Motor neuron (in vitro differentiated cells): ENCODE results near the gene RANBP1. TPM values are rescaled to one million over a fixed set of nuclear protein-coding genes. Genes with fewer than 3 reads are reported as not detected.
"Not testable (repeated sequence)": the region's sequence is repeated elsewhere in the genome, so short reads cannot be mapped to it uniquely, and the experiment has no call there.

Experiments used
- ATAC-seq, 8 experiments: fragments of 200-7000 bp; cut with Tn5 transposase; replicated peaks in 6 of 8; 2 replicates each; pipeline ENCODE4 v1.8.0; 2021; ENCODE audit warnings: mild to moderate bottlenecking in 8 of 8, moderate library complexity in 8 of 8
- H3K27ac ChIP-seq, 2 donors: fragments of 250-450 bp; sonication (Bioruptor Pico); 2 replicates each; pipeline ENCODE4 v1.9.0; 2021; ENCODE audit warnings: antibody characterized with exemption in 2 of 2, mild to moderate bottlenecking in 2 of 2, moderate library complexity in 1 of 2
- H3K4me1 ChIP-seq, 2 donors: fragments of 250-450 bp; sonication (Bioruptor Pico); replicated peaks in 1 of 2; 2 replicates each; pipeline ENCODE4 v1.6.1; 2021; ENCODE audit warnings: antibody characterized with exemption in 2 of 2, mild to moderate bottlenecking in 2 of 2, moderate library complexity in 1 of 2
- H3K4me3 ChIP-seq, 5 donors: fragments of 250-450 bp; sonication (Bioruptor Pico); 2 replicates each; pipeline ENCODE4 v1.9.0; 2021; ENCODE audit warnings: antibody characterized with exemption in 5 of 5, mild to moderate bottlenecking in 5 of 5, moderate library complexity in 4 of 5
- WGBS, 10 experiments: fragments of 450-650 bp; shearing (Covaris generic); methylation state at CpG; one replicate each; pipeline ENCODE4 v1.0.0; 2022; 5-methylcytosine and 5-hydroxymethylcytosine counted together
- in situ Hi-C, 9 experiments: fragments of 400-800 bp; cut with MboI; loops; one replicate each; pipeline ENCODE4 v1.15.0; 2021; ENCODE audit warnings: low sequenced_read_pairs in 9 of 9, low pct_unique_long_range_greater_than_20kb in 2 of 9; ENCODE audit not compliant: unreplicated experiment in 9 of 9
- total RNA-seq, 8 experiments: library from RNA; unstranded; fragments of 300-600 nt; gene quantifications; 2 replicates each; pipeline versions ENCODE4 v1.2.3 to v1.2.4, GENCODE V29; 2022

The RANBP1 gene
- total RNA-seq, 8 experiments from 2014 or later: 105 to 282 (median 143) TPM

- no peak overlapping the region for H3K4me3 ChIP-seq
- H3K4me1 ChIP-seq: peaks cover 31 to 35% of the 10 kb centered on the region in 2 donors
- 25 to 50% methylated on average over 2 to 4 of the region's 9 CpGs; no CpG with 5 or more reads in 8 of the 10 experiments for WGBS, 10 experiments
- in situ Hi-C loops: loop anchor here (5.0 to 25.0 kb wide), 7 partner anchors 103 to 303 kb away; partner anchors contain the start of gene RTN4R (in 2 of the 9)
- H3K27ac ChIP-seq: no peak overlapping the region
- ATAC-seq: peak in 6 of 8 experiments; percentile 23 to 33 (median 28)
Measured at GRCh38 chr22:20159076-20159475, 43.2 kb downstream of the RANBP1 start.

- peaks cover 26 to 31% of the 10 kb centered on the region in 2 donors for H3K4me1 ChIP-seq
- in situ Hi-C loops: loop anchor here (5.0 to 25.0 kb wide), 7 partner anchors 103 to 303 kb away; partner anchors contain the start of gene RTN4R (in 2 of the 9)
- not testable (repeated sequence) for H3K4me3 ChIP-seq, H3K27ac ChIP-seq, ATAC-seq
- WGBS, 10 experiments: 100% methylated on average over 1 of the region's 14 CpGs; no CpG with 5 or more reads in 9 of the 10 experiments
Measured at GRCh38 chr22:20159531-20159930, 43.6 kb downstream of the RANBP1 start.

GRCh38 chr22:20160041-20160440 lies 44.1 kb downstream of the RANBP1 start:
- ATAC-seq: no peak
- Histone ChIP-seq H3K4me1 (peaks cover 21 to 26% of the 10 kb centered on the region in 2 donors), H3K27ac (no peak overlapping the region), H3K4me3 (no peak overlapping the region)
- in situ Hi-C loops: loop anchor here in 5 of 9 experiments (25.0 kb wide), 3 partner anchors 102 to 302 kb away; partner anchors contain the start of gene RTN4R (in 2 of the 5)
- WGBS, 10 experiments: 88 to 100% methylated on average over 1 to 3 of the region's 10 CpGs; no CpG with 5 or more reads in 8 of the 10 experiments

GRCh38 chr22:20164863-20165262 lies 49.0 kb downstream of the RANBP1 start:
- in situ Hi-C loops: loop anchor here in 5 of 9 experiments (25.0 kb wide), 3 partner anchors 97 to 297 kb away; partner anchors contain the start of gene RTN4R (in 2 of the 5)
- Histone ChIP-seq H3K27ac (no peak overlapping the region), H3K4me3 (no peak overlapping the region), H3K4me1 (no peaks in the 10 kb centered on the region)
- 57% methylated on average over 5 of the region's 11 CpGs; no CpG with 5 or more reads in 9 of the 10 experiments for WGBS, 10 experiments
- peak in 4 of 8 experiments; percentile 10 to 36 (median 20) for ATAC-seq

GRCh38 chr22:20165421-20165820 lies 49.5 kb downstream of the RANBP1 start:
- WGBS, 10 experiments: 80 to 100% (median 81%) methylated on average over 1 to 3 of the region's 12 CpGs; no CpG with 5 or more reads in 7 of the 10 experiments
- Histone ChIP-seq H3K4me1 (no peaks in the 10 kb centered on the region), H3K27ac (no peak overlapping the region), H3K4me3 (no peak overlapping the region)
- no peak for ATAC-seq
- in situ Hi-C loops: loop anchor here in 5 of 9 experiments (25.0 kb wide), 3 partner anchors 97 to 297 kb away; partner anchors contain the start of gene RTN4R (in 2 of the 5)

- in situ Hi-C loops: loop anchor here in 5 of 9 experiments (25.0 kb wide), 3 partner anchors 96 to 296 kb away; partner anchors contain the start of gene RTN4R (in 2 of the 5)
- no peak overlapping the region for H3K27ac ChIP-seq
- no peak overlapping the region for H3K4me3 ChIP-seq
- 18 to 83% (median 40%) methylated on average over 1 to 6 of the region's 7 CpGs; no CpG with 5 or more reads in 5 of the 10 experiments for WGBS, 10 experiments
- no peak for ATAC-seq
- no peaks in the 10 kb centered on the region for H3K4me1 ChIP-seq
Measured at GRCh38 chr22:20165913-20166312, 50.0 kb downstream of the RANBP1 start.

- 0 to 100% (median 75%) methylated on average over 1 to 4 of the region's 9 CpGs; no CpG with 5 or more reads in 5 of the 10 experiments for WGBS, 10 experiments
- H3K27ac ChIP-seq: peak overlapping the region in 1 of 2 donors; percentile 41
- no peak for ATAC-seq
- no peak overlapping the region for H3K4me3 ChIP-seq
- H3K4me1 ChIP-seq: peaks cover 2% of the 10 kb centered on the region in 2 donors
- in situ Hi-C loops: loop anchor here in 5 of 9 experiments (25.0 kb wide), 3 partner anchors 96 to 296 kb away; partner anchors contain the start of gene RTN4R (in 2 of the 5)
Measured at GRCh38 chr22:20166703-20167102, 50.8 kb downstream of the RANBP1 start.

GRCh38 chr22:20167643-20168322 lies 51.9 kb downstream of the RANBP1 start:
- 61 to 100% (median 70%) methylated on average over 2 to 8 of the region's 19 CpGs; no CpG with 5 or more reads in 5 of the 10 experiments for WGBS, 10 experiments
- ATAC-seq: no peak
- H3K4me1 ChIP-seq: peaks cover 3 to 8% of the 10 kb centered on the region in 2 donors
- H3K4me3 ChIP-seq: no peak overlapping the region
- H3K27ac ChIP-seq: no peak overlapping the region
- in situ Hi-C loops: loop anchor here in 5 of 9 experiments (25.0 kb wide), 3 partner anchors 95 to 295 kb away; partner anchors contain the start of gene RTN4R (in 2 of the 5)

- in situ Hi-C loops: loop anchor here in 5 of 9 experiments (25.0 kb wide), 3 partner anchors 93 to 293 kb away; partner anchors contain the start of gene RTN4R (in 2 of the 5)
- Histone ChIP-seq H3K4me1 (peaks cover 8 to 10% of the 10 kb centered on the region in 2 donors), H3K27ac (no peak overlapping the region), H3K4me3 (no peak overlapping the region)
- ATAC-seq: no peak
- 100% methylated on average over 2 of the region's 10 CpGs; no CpG with 5 or more reads in 9 of the 10 experiments for WGBS, 10 experiments
Measured at GRCh38 chr22:20169253-20169822, 53.4 kb downstream of the RANBP1 start.

GRCh38 chr22:20170170-20170569 lies 54.3 kb downstream of the RANBP1 start:
- WGBS, 10 experiments: 20 to 100% (median 77%) methylated on average over 1 to 4 of the region's 13 CpGs; no CpG with 5 or more reads in 6 of the 10 experiments
- Histone ChIP-seq H3K4me3 (no peak overlapping the region), H3K27ac (no peak overlapping the region), H3K4me1 (peaks cover 8 to 13% of the 10 kb centered on the region in 2 donors)
- ATAC-seq: no peak
- in situ Hi-C loops: loop anchor here in 5 of 9 experiments (25.0 kb wide), 3 partner anchors 92 to 292 kb away; partner anchors contain the start of gene RTN4R (in 2 of the 5)

GRCh38 chr22:20171288-20172140 lies 55.6 kb downstream of the RANBP1 start:
- Histone ChIP-seq H3K4me3 (no peak overlapping the region), H3K27ac (peak overlapping the region in 1 of 2 donors; percentile 38), H3K4me1 (peaks cover 15% of the 10 kb centered on the region in 2 donors)
- in situ Hi-C loops: loop anchor here in 5 of 9 experiments (25.0 kb wide), 3 partner anchors 91 to 291 kb away; partner anchors contain the start of gene RTN4R (in 2 of the 5)
- 42 to 100% (median 68%) methylated on average over 1 to 6 of the region's 12 CpGs; no CpG with 5 or more reads in 6 of the 10 experiments for WGBS, 10 experiments
- no peak for ATAC-seq
